Loucy (cell line): ENCODE results near the gene ATP5PD.
"Not testable (repeated sequence)": the region's sequence is repeated elsewhere in the genome, so short reads cannot be mapped to it uniquely, and the experiment has no call there.

ENCODE experiments used
- H2AFZ ChIP-seq: fragments of 200-600 bp; sonication (generic); 2 replicates; pipeline ENCODE4 v1.6.0; 2016; ENCODE audit warnings: antibody characterized with exemption, mild to moderate bottlenecking, low read length, moderate library complexity
- H3F3A ChIP-seq: fragments of 200-600 bp; 2 replicates; pipeline ENCODE4 v1.6.0; 2016; ENCODE audit warnings: antibody characterized with exemption, low read depth, mild to moderate bottlenecking
- H3K27me3 ChIP-seq: fragments of 200-600 bp; sonication (generic); 2 replicates; pipeline ENCODE4 v1.6.1; 2014; ENCODE audit warnings: low read length, mild to moderate bottlenecking; ENCODE audit not compliant: insufficient read depth, poor library complexity, severe bottlenecking
- H3K36me3 ChIP-seq: fragments of 200-600 bp; sonication (generic); 2 replicates; pipeline ENCODE4 v1.6.1; 2016; ENCODE audit warnings: low read length; ENCODE audit not compliant: insufficient read depth
- H3K4me1 ChIP-seq: fragments of 200-600 bp; sonication (generic); 2 replicates; pipeline ENCODE4 v1.5.1; 2014; ENCODE audit warnings: low read length, mild to moderate bottlenecking; ENCODE audit not compliant: insufficient read depth, poor library complexity, severe bottlenecking
- H3K4me2 ChIP-seq: fragments of 200-600 bp; sonication (generic); 2 replicates; pipeline ENCODE4 v1.6.0; 2014; ENCODE audit warnings: antibody characterized with exemption, low read length, low read depth, mild to moderate bottlenecking; ENCODE audit not compliant: poor library complexity, severe bottlenecking
- H3K4me3 ChIP-seq: fragments of 200-600 bp; sonication (generic); 2 replicates; pipeline ENCODE4 v1.5.1; 2014; ENCODE audit warnings: low read length, mild to moderate bottlenecking, mixed read lengths; ENCODE audit not compliant: poor library complexity, severe bottlenecking
- H3K79me2 ChIP-seq: fragments of 200-600 bp; sonication (generic); 2 replicates; pipeline ENCODE4 v1.6.1; 2014; ENCODE audit warnings: low read length; ENCODE audit not compliant: insufficient read depth
- H3K9ac ChIP-seq: fragments of 200-600 bp; sonication (generic); 2 replicates; pipeline ENCODE4 v1.6.0; 2014; ENCODE audit warnings: mild to moderate bottlenecking, low read depth, low read length, moderate library complexity; ENCODE audit not compliant: poor library complexity, severe bottlenecking
- H3K9me2 ChIP-seq: fragments of 200-600 bp; sonication (generic); replicated peaks from 2 replicates; pipeline ENCODE4 v1.6.1; 2016; ENCODE audit warnings: low read depth, low read length, mixed read lengths
- H3K9me3 ChIP-seq: fragments of 200-600 bp; sonication (generic); 2 replicates; pipeline ENCODE4 v1.6.1; 2014; ENCODE audit warnings: mild to moderate bottlenecking, antibody characterized with exemption, low read length, low read depth; ENCODE audit not compliant: insufficient read depth
- H4K20me1 ChIP-seq: fragments of 200-600 bp; sonication (generic); 2 replicates; pipeline ENCODE4 v1.6.0; 2014; ENCODE audit warnings: antibody characterized with exemption, low read length, mild to moderate bottlenecking; ENCODE audit not compliant: insufficient read depth, poor library complexity, severe bottlenecking
- CTCF ChIP-seq: fragments of 200-600 bp; sonication (generic); conservative IDR thresholded peaks from 2 replicates; pipeline ENCODE4 v1.5.1; 2014; ENCODE audit warnings: mild to moderate bottlenecking, antibody characterized with exemption, low read length
- EZH2phosphoT487 ChIP-seq: fragments of 200-600 bp; IDR thresholded peaks from 2 replicates; pipeline ENCODE4 v1.6.1; 2018; ENCODE audit warnings: antibody characterized with exemption, mild to moderate bottlenecking, moderate library complexity, borderline replicate concordance

The ATP5PD gene

GRCh38 chr17:75044716-75045115, 2.1 kb downstream of the ATP5PD start:
- peaks cover 3% of the 10 kb centered on the region for H4K20me1 ChIP-seq
- H3F3A ChIP-seq, result no peaks in the 10 kb centered on the region
- peak overlapping the region; percentile 8 for H3K4me2 ChIP-seq
- H3K4me3 ChIP-seq, result peak overlapping the region; percentile 34
- no peaks in the 10 kb centered on the region for H3K9me3 ChIP-seq
- peaks cover 36% of the 10 kb centered on the region for H3K79me2 ChIP-seq
- H3K36me3 ChIP-seq, result peaks cover under 1% of the 10 kb centered on the region; the same call in 1 of the 2 replicates
- no peaks in the 10 kb centered on the region for H3K9me2 ChIP-seq
- H3K9ac ChIP-seq, result no peak overlapping the region
- H3K4me1 ChIP-seq, result peaks cover 21% of the 10 kb centered on the region
- TF ChIP-seq EZH2phosphoT487 (no peak), CTCF (no peak)
- no peak overlapping the region for H2AFZ ChIP-seq
- H3K27me3 ChIP-seq, result no peaks in the 10 kb centered on the region

GRCh38 chr17:75043789-75044188, 3.0 kb downstream of the ATP5PD start:
- Histone ChIP-seq H3K4me1 (peaks cover 12% of the 10 kb centered on the region), H3K79me2 (peaks cover 27% of the 10 kb centered on the region)
- H3K27me3 ChIP-seq, H3K4me3 ChIP-seq, H3K9me3 ChIP-seq, H3K36me3 ChIP-seq, H3K4me2 ChIP-seq, H3K9me2 ChIP-seq, H3F3A ChIP-seq, H2AFZ ChIP-seq, H3K9ac ChIP-seq, H4K20me1 ChIP-seq: not testable (repeated sequence)

GRCh38 chr17:75041656-75042280, 5.0 kb downstream of the ATP5PD start:
- Histone ChIP-seq H3K4me2 (no peak overlapping the region), H3F3A (no peaks in the 10 kb centered on the region), H3K9me3 (no peaks in the 10 kb centered on the region)

More at GRCh38 chr17:75041656-75042280, 5.0 kb downstream of the ATP5PD start:
- Histone ChIP-seq H3K4me3 (no peak overlapping the region), H3K4me1 (no peaks in the 10 kb centered on the region), H3K36me3 (peaks cover 7% of the 10 kb centered on the region; the same call in 1 of the 2 replicates), H3K27me3 (no peaks in the 10 kb centered on the region), H3K9ac (no peak overlapping the region), H4K20me1 (no peaks in the 10 kb centered on the region), H3K79me2 (peaks cover 12% of the 10 kb centered on the region), H2AFZ (no peak overlapping the region), H3K9me2 (no peaks in the 10 kb centered on the region)
- no peak for TF ChIP-seq CTCF
- TF ChIP-seq EZH2phosphoT487, result no peak
